ENCODE data around the gene ARHGAP24. TPM values are rescaled to one million over a fixed set of nuclear protein-coding genes. Genes with fewer than 3 reads are reported as not detected.

The ARHGAP24 gene
- total and polyA plus RNA-seq, 2 experiments from 2014 or later: 5.1 to 8.6 TPM

DNA sequence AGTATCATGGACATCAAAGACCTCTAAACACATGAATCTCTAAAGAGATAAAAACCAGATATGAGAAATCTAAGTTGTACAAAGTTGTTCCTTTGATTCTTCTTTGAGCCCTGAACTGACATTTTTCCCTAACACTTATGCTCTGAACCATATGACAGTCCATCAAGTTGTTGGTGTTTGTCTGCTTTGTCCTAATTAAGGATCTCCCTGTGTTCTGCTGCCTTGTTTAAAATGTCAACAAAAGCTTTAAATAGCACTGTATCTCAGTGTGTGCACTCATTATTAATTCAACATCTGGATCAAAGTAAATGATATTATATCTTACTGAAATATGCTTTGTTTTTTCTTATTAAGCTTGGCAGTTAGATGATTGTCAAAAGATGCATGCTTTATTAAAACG, 563.1 kb downstream of the ARHGAP24 start:
- TF ChIP-seq, protein P1, sequence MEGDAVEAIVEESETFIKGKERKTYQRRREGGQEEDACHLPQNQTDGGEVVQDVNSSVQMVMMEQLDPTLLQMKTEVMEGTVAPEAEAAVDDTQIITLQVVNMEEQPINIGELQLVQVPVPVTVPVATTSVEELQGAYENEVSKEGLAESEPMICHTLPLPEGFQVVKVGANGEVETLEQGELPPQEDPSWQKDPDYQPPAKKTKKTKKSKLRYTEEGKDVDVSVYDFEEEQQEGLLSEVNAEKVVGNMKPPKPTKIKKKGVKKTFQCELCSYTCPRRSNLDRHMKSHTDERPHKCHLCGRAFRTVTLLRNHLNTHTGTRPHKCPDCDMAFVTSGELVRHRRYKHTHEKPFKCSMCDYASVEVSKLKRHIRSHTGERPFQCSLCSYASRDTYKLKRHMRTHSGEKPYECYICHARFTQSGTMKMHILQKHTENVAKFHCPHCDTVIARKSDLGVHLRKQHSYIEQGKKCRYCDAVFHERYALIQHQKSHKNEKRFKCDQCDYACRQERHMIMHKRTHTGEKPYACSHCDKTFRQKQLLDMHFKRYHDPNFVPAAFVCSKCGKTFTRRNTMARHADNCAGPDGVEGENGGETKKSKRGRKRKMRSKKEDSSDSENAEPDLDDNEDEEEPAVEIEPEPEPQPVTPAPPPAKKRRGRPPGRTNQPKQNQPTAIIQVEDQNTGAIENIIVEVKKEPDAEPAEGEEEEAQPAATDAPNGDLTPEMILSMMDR (IDR thresholded peaks at IDR 0.05; ENCODE audit: low read depth, low read length): no peak
- Histone ChIP-seq H3K4me3 (no peak overlapping the region), H3K4me1 (ENCODE audit: low read depth) (peaks cover 29% of the 10 kb centered on the region), H3K9me3 (ENCODE audit: low read depth) (no peaks in the 10 kb centered on the region), H3K27ac (peak overlapping the region; percentile 1), H3K27me3 (no peaks in the 10 kb centered on the region), H3K36me3 (no peaks in the 10 kb centered on the region)
- DNase-seq (ENCODE audit: low read depth in 1 of 2, low spot score in 1 of 2): no peak

- Histone ChIP-seq H3K27ac (no peak overlapping the region), H3K4me1 (ENCODE audit: low read depth) (peaks cover 6% of the 10 kb centered on the region), H3K9me3 (ENCODE audit: low read depth) (no peaks in the 10 kb centered on the region), H3K36me3 (no peaks in the 10 kb centered on the region), H3K4me3 (no peak overlapping the region), H3K27me3 (no peaks in the 10 kb centered on the region)
- TF ChIP-seq, protein P1 (IDR thresholded peaks at IDR 0.05; ENCODE audit: low read depth, low read length): peak; percentile 51
- peak; percentile 67 to 79 for DNase-seq (ENCODE audit: low read depth in 1 of 2, low spot score in 1 of 2)
Observed at GRCh38 chr4:86043755-86044592, 569.0 kb downstream of the ARHGAP24 start.

DNA sequence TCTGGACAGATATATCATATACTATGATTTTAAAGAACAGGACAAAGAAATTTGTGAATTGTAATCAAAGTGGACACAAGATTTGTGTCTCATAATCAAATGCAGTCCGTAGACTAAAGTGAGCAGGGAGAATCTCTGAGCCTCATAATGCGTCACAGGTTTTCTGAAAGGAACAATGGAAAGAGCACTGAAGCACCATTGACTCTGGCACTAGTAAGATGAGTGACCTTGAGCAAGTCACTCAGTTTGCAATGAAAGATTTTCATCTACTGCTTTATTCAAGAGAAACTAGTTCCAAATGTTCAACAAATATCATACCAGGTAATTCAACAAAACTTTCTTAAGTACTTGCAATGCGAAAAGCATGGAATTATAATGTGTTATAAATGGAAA, 569.6 kb downstream of the ARHGAP24 start:
- no peaks in the 10 kb centered on the region for H3K27me3 ChIP-seq
- H3K4me1 ChIP-seq (ENCODE audit: low read depth): peaks cover 6% of the 10 kb centered on the region
- H3K36me3 ChIP-seq: no peaks in the 10 kb centered on the region
- no peak for DNase-seq (ENCODE audit: low read depth in 1 of 2, low spot score in 1 of 2)
- H3K9me3 ChIP-seq (ENCODE audit: low read depth): no peaks in the 10 kb centered on the region
- H3K27ac ChIP-seq: no peak overlapping the region
- TF ChIP-seq, protein P1 (IDR thresholded peaks at IDR 0.05; ENCODE audit: low read depth, low read length): no peak
- H3K4me3 ChIP-seq: no peak overlapping the region

GRCh38 chr4:86048426-86048825, 573.5 kb downstream of the ARHGAP24 start:
- Histone ChIP-seq H3K9me3 (ENCODE audit: low read depth) (no peaks in the 10 kb centered on the region), H3K27me3 (no peaks in the 10 kb centered on the region), H3K27ac (no peak overlapping the region), H3K4me1 (ENCODE audit: low read depth) (peaks cover 6% of the 10 kb centered on the region), H3K36me3 (no peaks in the 10 kb centered on the region), H3K4me3 (no peak overlapping the region)
- DNase-seq (ENCODE audit: low read depth in 1 of 2, low spot score in 1 of 2): no peak
- TF ChIP-seq, protein P1 (IDR thresholded peaks at IDR 0.05; ENCODE audit: low read depth, low read length): no peak

DNA sequence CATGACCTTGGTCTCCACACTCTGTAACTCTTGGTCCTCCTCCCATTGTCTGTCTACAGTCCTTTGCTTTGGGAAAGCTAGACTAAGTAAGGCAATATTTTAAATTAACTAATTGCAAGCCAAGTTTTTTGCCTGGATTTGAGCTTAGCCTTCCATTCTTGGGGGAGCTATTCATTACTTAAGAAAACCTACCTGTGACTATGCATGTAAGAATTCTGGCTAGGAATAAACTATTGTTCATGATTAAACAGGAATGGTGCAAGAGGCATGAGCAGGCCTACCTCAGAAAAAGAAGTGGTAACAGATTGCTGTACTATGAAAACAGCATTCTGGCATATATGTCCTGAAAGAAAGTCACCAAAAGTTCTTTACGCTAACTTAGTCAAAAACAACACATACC, 575.5 kb downstream of the ARHGAP24 start:
- H3K27ac ChIP-seq: no peak overlapping the region
- no peaks in the 10 kb centered on the region for H3K36me3 ChIP-seq
- no peaks in the 10 kb centered on the region for H3K4me1 ChIP-seq (ENCODE audit: low read depth)
- H3K27me3 ChIP-seq: no peaks in the 10 kb centered on the region
- no peak for DNase-seq (ENCODE audit: low read depth in 1 of 2, low spot score in 1 of 2)
- TF ChIP-seq, protein P1 (IDR thresholded peaks at IDR 0.05; ENCODE audit: low read depth, low read length): no peak
- no peaks in the 10 kb centered on the region for H3K9me3 ChIP-seq (ENCODE audit: low read depth)
- H3K4me3 ChIP-seq: no peak overlapping the region
